Measurements from ENCODE around the gene FARS2. TPM values are rescaled to one million over a fixed set of nuclear protein-coding genes. Genes with fewer than 3 reads are reported as not detected.

FARS2 gene
- total and polyA plus RNA-seq, 8 donors, result 15.1 to 20.3 (median 17.9) TPM

DNA sequence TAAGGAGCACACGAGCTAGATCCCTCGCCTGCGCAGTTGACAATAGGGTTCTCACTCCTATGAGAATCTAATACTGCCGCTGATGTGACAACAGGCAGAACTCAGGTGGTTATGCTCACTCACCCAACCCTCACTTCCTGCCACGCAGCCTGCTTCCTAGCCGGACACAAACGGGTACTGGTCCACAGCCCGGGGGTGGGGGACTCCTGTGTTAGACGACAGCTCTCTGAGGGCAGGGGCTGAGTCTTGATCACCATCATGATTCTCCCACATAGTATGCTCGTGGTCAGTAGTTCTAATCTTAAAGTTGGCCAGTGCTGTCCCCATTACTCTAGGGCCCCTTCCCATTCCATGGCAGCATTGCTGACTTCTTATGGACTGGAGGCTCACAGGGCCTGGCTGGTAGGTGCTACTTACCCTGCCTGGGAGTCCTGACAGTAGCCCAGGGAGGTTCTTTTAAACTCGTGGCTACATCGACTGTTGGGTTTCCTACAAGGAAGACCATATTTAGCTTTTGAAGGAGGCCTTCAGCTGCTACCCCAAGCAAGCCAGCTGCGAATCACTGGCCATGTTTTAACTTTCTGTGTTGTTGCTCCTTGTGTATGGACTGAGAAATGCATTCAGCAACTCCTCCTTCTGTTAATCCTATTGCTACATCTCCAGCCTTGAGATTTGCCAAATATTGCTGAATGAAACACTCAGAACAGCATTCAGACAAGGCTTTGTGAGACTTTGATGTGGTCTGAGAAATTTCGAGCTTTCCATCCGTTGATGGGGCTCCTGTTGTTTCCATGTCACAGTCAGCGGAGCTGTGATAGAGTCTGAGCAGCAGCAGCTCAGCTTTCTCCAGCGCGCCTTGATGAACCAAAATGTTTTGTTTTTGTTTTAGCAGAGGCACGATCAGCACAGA lies 445.1 kb downstream of the FARS2 start:
- Histone ChIP-seq H3K4me3 (no peak overlapping the region), H3K27ac (no peak overlapping the region), H3K4me1 (no peaks in the 10 kb centered on the region), H3K27me3 (no peaks in the 10 kb centered on the region), H3K9me3 (no peaks in the 10 kb centered on the region), H3K36me3 (no peaks in the 10 kb centered on the region)
- no peak for TF ChIP-seq CTCF (IDR thresholded peaks at IDR 0.05)
- DNase-seq (no peak), ATAC-seq (no peak)
- intact Hi-C loops (cut with DNase I), result no loop called here

- no peaks in the 10 kb centered on the region for H3K36me3 ChIP-seq
- DNase-seq, result no peak
- no peaks in the 10 kb centered on the region for H3K4me1 ChIP-seq
- H3K4me3 ChIP-seq, result no peak overlapping the region
- no peaks in the 10 kb centered on the region for H3K27me3 ChIP-seq
- H3K9me3 ChIP-seq, result no peaks in the 10 kb centered on the region
- TF ChIP-seq CTCF (IDR thresholded peaks at IDR 0.05), result no peak
- intact Hi-C loops (cut with DNase I), result no loop called here
- no peak overlapping the region for H3K27ac ChIP-seq
- ATAC-seq, result no peak
These were observed 446.1 kb downstream of the FARS2 start for GRCh38 chr6:5707281-5708045.

- no peak for ATAC-seq
- DNase-seq, result no peak
- H3K27ac ChIP-seq, result no peak overlapping the region
- TF ChIP-seq CTCF (IDR thresholded peaks at IDR 0.05), result no peak
- no peaks in the 10 kb centered on the region for H3K36me3 ChIP-seq
- no peak overlapping the region for H3K4me3 ChIP-seq
- intact Hi-C loops (cut with DNase I), result no loop called here
- H3K27me3 ChIP-seq, result no peaks in the 10 kb centered on the region
- no peaks in the 10 kb centered on the region for H3K9me3 ChIP-seq
- no peaks in the 10 kb centered on the region for H3K4me1 ChIP-seq
These were observed 449.2 kb downstream of the FARS2 start for GRCh38 chr6:5710516-5710915.

GRCh38 chr6:5710936-5711335 lies 449.6 kb downstream of the FARS2 start:
- no peak for DNase-seq
- no peak for ATAC-seq
- intact Hi-C loops (cut with DNase I), result no loop called here
- H3K27me3 ChIP-seq, result no peaks in the 10 kb centered on the region
- H3K4me1 ChIP-seq, result no peaks in the 10 kb centered on the region
- H3K9me3 ChIP-seq, result no peaks in the 10 kb centered on the region
- no peak for TF ChIP-seq CTCF (IDR thresholded peaks at IDR 0.05)
- H3K36me3 ChIP-seq, result no peaks in the 10 kb centered on the region
- H3K4me3 ChIP-seq, result no peak overlapping the region
- H3K27ac ChIP-seq, result no peak overlapping the region
